Measurements from ENCODE around the gene GBP7.
A peak's percentile ranks its signal among the peaks of the same experiment; 100 is the strongest.
"Not testable (repeated sequence)": the region's sequence is repeated elsewhere in the genome, so short reads cannot be mapped to it uniquely, and the experiment has no call there.

GBP7 gene

GRCh38 chr1:89170170-89171066 lies 5.4 kb downstream of the GBP7 start:
- no peak for DNase-seq (ENCODE audit: low read depth in 2 of 2)

- DNase-seq (ENCODE audit: low read depth in 2 of 2): no peak
Observed at GRCh38 chr1:89169166-89169565, 6.6 kb downstream of the GBP7 start.

GRCh38 chr1:89167590-89168230 lies 8.1 kb downstream of the GBP7 start:
- no peak for DNase-seq (ENCODE audit: low read depth in 2 of 2)

- DNase-seq (ENCODE audit: low read depth in 2 of 2): no peak
Observed at GRCh38 chr1:89166705-89167104, 9.1 kb downstream of the GBP7 start.

- DNase-seq (ENCODE audit: low read depth in 2 of 2): no peak
Observed at GRCh38 chr1:89165811-89166210, 10.0 kb downstream of the GBP7 start.

GRCh38 chr1:89151047-89151446 lies 24.8 kb downstream of the GBP7 start:
- no peak for DNase-seq (ENCODE audit: low read depth in 2 of 2)

GRCh38 chr1:89149976-89150375 lies 25.8 kb downstream of the GBP7 start:
- no peak for DNase-seq (ENCODE audit: low read depth in 2 of 2)

GRCh38 chr1:89149229-89149628 lies 26.6 kb downstream of the GBP7 start:
- DNase-seq (ENCODE audit: low read depth in 2 of 2): no peak

- no peak for DNase-seq (ENCODE audit: low read depth in 2 of 2)
Observed at GRCh38 chr1:89147678-89148658, 27.8 kb downstream of the GBP7 start.

GRCh38 chr1:89146721-89147120 lies 29.1 kb downstream of the GBP7 start:
- DNase-seq (ENCODE audit: low read depth in 2 of 2): no peak

- no peak for DNase-seq (ENCODE audit: low read depth in 2 of 2)
Observed at GRCh38 chr1:89143484-89143883, 32.3 kb downstream of the GBP7 start.

GRCh38 chr1:89142160-89142559 lies 33.6 kb downstream of the GBP7 start:
- no peak for DNase-seq (ENCODE audit: low read depth in 2 of 2)

GRCh38 chr1:89133747-89134146 lies 42.1 kb downstream of the GBP7 start:
- DNase-seq (ENCODE audit: low read depth in 2 of 2): no peak

- no peak for DNase-seq (ENCODE audit: low read depth in 2 of 2)
Observed at GRCh38 chr1:89130716-89131115, 45.1 kb downstream of the GBP7 start.

- DNase-seq (ENCODE audit: low read depth in 2 of 2): no peak
Observed at GRCh38 chr1:89129911-89130310, 45.9 kb downstream of the GBP7 start.

GRCh38 chr1:89128003-89128458 lies 47.8 kb downstream of the GBP7 start:
- DNase-seq (ENCODE audit: low read depth in 2 of 2): not testable (repeated sequence)

GRCh38 chr1:89126602-89127565 lies 48.9 kb downstream of the GBP7 start:
- DNase-seq (ENCODE audit: low read depth in 2 of 2): peak; percentile 45 to 69

GRCh38 chr1:89125913-89126580 lies 49.8 kb downstream of the GBP7 start, which contains the start of gene GBP2:
GBP2 (minus strand) TSS chr1:89126114; CDS start chr1:89121966, 4,148 bp downstream.
- DNase-seq (ENCODE audit: low read depth in 2 of 2): no peak

GRCh38 chr1:89125240-89125912 lies 50.4 kb downstream of the GBP7 start:
- DNase-seq (ENCODE audit: low read depth in 2 of 2): no peak
